D341Med (cell line): ENCODE measurements around the gene EZR.
"Not testable (repeated sequence)": the region's sequence is repeated elsewhere in the genome, so short reads cannot be mapped to it uniquely, and the experiment has no call there.

Experiments used
- DNase-seq: peaks from one replicate; pipeline ENCODE4 v3.0.0; 2012; ENCODE audit warnings: low spot score

EZR gene

DNA sequence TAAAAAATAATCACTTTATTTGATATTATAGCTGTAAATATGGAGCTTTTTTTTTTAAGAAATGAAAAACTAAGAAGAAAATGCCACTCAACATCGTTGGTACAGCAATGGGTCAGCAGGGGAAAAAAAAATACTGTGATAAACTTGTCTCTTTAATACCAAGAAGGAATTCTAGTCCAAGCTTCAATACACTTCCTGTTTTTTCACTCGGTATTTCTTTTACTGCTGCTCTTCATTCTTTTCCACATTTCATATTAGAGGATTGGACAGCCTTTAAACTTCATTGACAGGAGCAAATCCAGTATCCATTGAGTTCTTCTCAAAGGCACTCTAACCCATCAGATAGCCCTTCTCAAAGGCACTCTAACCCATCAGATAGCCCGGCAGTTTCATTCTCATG, 22.2 kb upstream of the EZR start:
- no peak for DNase-seq

DNA sequence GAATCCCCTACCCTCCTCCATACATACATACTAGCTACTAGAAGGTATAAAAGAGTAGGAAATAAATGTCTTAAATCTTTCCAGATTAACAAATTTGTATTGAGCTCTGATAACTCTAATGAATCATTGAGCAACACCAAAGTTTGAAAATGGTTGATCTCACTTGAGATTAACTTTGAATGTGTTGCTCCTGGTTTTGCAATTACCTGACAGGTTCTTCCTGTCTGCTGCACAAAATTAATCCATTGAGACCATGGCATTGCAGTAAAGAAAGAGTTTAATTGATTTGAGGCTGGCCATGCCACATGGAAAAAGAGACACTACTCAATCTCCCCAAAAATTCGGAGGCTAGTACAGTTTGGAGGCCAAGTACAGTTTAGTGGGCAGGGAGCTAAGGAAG, 21.3 kb upstream of the EZR start:
- no peak for DNase-seq

DNA sequence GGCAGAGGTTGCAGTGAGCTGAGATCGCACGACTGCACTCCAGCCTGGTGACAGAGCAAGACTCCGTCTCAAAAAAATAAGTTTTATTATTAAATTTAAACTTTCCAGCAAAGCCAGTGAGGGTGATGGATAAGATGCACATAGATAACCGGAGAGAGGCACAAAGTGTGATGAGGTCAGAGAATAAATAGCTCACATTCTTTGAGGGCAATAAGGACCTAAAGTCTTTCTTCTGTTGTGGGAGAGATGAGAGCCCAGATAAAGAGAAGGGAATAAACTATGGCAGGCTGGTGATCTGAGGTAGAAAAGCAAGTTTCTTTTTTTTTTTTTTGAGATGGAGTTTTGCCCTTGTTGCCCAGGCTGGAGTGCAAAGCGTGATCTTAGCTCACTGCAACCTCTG, 20.6 kb upstream of the EZR start:
- no peak for DNase-seq

DNA sequence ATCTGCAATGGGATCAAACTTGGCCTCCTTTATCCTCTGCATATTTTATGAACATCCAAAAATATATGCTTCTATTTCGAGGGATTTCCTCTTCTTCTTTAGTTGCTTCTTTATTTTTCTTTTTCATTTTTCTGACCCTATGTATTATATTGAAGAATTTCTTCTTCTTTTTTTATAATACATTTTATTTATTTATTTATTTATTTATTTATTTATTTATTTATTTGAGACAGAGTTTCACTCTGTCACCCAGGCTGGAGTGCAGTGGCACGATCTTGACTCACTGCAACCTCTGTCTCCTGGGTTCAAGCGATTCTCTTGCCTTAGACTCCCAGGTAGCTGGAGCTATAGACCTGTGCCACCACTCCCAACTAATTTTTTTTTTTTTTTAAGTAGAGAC, 19.6 kb upstream of the EZR start:
- DNase-seq, result not testable (repeated sequence)

GRCh38 chr6:158837684-158838625, 18.8 kb upstream of the EZR start:
- DNase-seq, result no peak

DNA sequence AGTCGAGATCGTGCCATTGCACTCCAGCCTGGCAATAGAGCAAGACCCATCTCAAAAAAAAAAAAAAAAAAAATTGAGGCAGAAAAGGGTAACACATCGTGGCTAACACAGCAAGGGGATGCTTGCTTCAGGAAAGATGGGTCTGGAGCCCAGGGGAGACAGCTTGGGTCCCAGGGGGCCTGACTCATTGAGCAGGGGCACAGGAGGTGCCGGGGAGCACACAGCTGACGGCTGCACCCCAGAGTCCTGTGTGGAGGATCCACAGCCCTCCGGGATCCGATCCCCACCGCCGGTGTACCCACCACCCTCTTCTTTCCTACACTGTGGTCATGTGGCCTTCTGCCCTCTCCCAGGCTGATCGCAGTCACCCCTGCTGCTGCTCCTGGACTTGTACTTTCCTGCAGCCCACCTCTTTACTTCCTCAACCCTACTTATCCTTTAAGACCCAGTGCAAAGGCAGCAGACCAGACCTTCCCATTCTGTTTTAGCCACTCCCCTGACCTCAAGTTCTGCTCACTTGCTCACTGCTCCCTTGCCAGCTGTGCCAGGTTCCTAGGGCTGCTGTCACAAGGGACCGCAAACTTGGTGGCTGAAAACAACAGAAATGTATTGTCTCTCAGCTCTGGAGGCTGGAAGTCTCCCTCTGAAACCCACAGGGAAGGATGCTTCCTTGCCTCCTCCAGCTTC, 17.6 kb upstream of the EZR start:
- no peak for DNase-seq

- DNase-seq, result no peak
Measured at GRCh38 chr6:158835616-158836221, 16.6 kb upstream of the EZR start.

DNA sequence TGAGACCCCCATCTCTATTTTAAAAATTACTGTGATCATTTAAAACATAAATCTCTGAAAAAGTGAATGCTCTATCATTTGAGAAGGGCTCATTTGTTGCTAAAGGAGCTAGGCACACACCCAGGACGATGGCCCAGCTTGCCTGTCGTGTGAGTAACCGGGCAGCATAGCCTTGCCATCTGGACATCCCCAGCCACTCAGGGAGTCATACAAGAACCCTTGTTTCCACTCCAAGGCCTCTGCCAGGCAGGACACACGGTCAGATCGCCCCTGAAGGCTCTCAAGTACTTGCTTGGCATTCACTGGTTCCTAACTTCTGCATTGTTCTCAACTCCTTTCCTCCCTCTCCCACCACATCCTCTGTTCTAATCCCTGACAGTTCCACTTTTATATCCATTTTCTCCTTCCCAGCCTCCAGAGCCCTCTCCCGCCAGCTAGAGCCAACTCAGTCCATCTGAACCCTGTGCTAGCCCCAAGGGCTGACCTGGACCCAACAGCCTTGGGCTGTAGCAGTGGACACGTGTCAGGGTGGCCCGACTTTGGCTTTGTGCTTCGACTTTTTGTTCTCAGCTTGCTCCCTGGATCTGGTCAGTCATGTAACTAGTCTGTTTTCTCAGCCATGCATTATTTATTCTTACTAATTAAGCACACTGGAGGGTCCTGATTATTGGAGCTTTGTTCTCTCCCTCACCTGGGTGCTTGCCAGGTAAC, 15.7 kb upstream of the EZR start:
- DNase-seq, result no peak

DNA sequence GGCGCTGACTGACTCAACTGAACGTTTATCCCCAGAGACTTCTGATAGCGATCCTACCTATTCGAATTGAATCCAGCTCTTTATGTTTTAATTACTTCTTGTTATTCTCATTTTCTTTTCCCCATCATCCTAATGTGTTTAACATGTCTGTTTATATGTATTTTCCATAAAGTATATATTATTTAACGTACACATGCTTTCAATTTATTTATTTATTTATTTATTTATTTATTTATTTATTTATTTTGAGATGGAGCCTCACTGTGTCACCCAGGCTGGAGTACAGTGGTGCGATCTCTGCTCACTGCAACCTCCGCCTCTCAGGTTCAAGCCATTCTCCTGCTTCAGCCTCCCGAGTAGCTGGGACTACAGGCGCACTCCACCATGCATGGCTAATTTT, 13.6 kb upstream of the EZR start:
- DNase-seq, result not testable (repeated sequence)

- no peak for DNase-seq
Measured at GRCh38 chr6:158832026-158832425, 12.9 kb upstream of the EZR start.

DNA sequence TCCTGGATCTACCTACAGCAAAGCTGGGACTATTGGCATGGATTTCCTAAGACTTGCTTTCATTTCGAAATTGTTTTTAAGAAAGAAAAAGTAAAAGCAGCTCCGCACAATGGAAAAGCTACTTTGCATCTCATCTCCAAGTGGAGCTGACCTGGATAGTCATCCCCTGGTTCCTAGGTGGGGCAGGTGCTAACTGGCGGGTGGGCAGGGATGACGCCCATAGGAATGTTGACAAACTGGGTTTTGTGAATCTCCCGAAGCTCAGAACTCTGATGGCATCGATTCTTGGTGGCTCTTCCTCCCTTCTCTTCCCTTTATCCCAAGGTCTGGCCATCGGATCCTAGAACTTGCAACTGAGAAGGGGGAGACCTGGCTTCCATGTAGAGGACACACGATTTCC, 12.4 kb upstream of the EZR start:
- DNase-seq, result no peak

DNA sequence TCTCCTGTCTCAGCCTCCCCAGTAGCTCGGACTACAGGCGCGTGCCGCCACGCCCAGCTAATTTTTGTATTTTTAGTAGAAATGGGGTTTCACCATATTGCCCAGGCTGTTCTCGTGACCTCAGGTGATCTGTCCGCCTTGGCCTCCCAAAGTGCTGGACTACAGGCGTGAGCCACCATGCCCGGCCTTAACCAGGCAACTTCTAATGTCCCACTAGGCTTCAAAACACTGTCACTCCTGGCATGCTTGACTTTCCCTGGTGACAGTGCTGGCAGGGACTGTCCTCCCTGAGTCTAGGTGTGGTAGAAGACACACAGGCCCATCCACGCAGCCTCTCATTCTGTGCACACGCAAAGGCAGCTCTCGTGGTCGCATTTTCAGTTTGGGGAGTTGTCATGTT, 11.6 kb upstream of the EZR start:
- no peak for DNase-seq

DNA sequence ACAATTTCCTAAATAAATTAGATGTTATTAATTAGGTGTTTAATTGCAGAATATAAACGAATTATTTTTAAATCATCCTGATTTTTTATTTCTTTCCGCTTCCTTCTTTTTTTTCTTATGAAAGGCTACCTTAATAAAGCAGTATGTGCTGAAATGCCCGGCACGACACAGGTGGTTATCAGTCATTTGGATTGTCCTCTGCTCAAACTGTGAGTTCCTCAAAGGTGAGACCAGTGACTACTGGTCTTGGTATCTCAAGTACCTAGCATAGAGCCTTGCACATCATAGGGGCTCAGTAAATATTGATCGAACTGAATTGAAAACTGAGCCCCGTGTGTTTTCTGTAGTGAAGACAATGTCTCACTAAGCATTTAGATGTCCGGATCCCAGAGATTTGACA, 9.6 kb upstream of the EZR start:
- no peak for DNase-seq

GRCh38 chr6:158826819-158827501, 7.8 kb upstream of the EZR start:
- no peak for DNase-seq

DNA sequence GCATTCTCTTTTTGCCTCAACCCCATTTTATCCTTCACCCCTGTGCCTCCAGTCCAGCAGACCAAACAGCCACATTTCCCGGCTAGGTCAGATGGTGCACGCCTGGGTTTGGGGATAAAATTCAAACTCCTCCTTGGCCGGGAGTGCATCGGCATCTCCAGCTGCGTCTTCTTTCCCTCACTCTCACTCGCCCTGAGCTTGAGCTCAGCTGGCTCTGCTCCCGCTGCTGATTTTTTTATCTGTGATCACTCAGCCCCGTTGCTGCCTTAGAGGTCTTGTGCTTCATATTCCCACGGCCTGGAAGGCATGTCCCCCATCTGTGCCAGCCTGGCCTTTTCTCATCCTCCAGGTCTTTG, 6.8 kb upstream of the EZR start:
- no peak for DNase-seq

GRCh38 chr6:158825038-158825950, 6.1 kb upstream of the EZR start:
- DNase-seq, result no peak

GRCh38 chr6:158823616-158824015, 4.4 kb upstream of the EZR start:
- not testable (repeated sequence) for DNase-seq

- DNase-seq, result no peak
Measured at GRCh38 chr6:158819977-158820622, 932 bp upstream of the EZR start.

DNA sequence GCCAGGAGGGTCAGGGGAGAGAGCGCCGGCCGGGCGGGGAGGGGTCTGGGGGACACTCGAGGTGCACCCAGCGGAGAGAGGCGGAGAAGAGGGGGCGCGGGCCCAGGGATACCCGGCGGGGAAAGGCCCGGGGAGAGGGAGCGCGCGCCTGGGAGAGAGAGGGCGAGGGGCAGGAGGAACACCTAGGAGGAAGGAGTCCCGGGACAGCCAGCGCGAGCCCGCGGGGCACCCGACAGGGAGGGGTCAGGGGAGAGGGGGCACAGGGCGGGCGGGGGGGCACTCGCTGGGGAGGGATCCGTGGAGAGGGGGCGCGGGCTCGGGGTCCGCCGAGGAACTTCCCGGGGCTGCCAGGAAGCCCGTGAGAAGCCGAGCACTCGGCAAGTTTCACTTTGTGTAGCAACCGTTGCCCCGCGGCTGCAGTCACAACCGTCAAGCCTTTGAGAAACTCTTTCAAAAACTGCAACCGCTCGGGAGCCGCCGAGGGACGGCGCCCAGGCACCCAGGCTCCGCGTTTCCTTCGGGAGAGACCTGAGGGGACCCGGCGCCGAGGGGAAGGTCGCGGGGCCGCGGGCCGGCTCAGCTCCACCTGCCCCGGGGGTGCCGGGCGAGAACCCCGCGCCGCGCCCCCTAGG, 471 bp downstream of the EZR start:
- peak; percentile 79 for DNase-seq
